Stimulated activated CD8-positive, alpha-beta memory T cell treated with anti-CD3 and anti-CD28 coated beads, Interleukin-15, amount 100 ng/mL, for 48 hours (primary cell): ENCODE measurements around the gene RAD50.
A peak's percentile ranks its signal among the peaks of the same experiment; 100 is the strongest.
"Not testable (repeated sequence)": the region's sequence is repeated elsewhere in the genome, so short reads cannot be mapped to it uniquely, and the experiment has no call there.

Experiments used
- DNase-seq, 2 donors: peaks; one replicate each; pipeline ENCODE4 v3.0.0-alpha.2; 2020; ENCODE audit warnings: low read depth in 2 of 2

The RAD50 gene

DNA sequence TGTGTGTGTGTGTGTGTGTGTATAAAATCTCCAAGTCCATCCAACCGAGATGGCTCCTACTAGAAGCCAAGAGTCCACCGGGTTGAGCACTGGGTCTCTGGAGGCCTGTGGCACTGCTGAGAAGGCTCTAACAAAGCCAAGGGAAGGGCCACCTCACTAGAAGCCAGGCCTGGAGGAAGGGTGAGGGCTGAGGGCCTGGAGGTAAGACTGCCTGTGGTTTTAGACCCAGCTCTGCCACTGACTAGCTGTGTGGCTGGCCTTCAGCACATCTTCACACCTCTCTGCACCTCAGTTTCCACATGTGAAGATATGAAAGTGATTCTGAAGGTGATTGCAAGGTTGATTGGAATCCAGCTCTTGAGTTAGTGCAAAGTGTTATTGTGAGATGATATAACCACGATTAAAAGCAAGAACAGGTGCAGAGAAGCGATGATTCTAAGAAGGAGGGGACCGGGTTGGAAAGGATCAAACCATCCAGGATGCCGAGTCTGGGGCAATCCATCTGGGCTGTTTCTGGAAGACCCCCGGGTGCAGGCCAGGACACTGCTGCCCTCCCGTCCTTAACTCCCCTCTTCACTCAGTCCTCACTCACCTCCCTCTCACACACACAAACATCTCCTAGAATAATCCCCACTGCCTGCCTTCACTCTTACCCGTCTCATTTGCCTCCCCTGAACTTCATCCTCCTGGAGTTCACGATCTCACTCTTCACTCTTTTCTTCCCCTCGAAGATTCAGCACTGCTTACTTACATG is 119.3 kb downstream of the RAD50 start:
- no peak for DNase-seq

DNA sequence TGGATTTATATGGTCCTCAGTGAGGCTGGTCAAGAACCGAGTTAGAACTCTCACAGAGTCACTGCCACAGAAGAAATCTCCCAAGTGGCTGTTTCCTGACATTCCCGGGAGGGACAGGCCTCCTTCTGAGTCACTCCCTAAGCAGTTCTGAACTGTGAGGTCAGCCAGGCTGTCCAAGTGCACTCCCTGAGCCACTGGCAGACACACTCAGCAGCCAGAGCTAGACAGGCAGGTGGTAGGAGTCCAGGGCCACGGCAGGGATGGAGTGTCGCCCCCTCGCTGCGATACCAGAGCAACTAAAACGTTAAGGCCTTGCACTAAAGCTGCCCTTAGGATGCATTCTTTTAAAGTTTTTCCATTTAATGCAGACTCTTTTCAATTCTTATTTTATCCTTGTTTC is 120.4 kb downstream of the RAD50 start:
- DNase-seq = no peak

DNA sequence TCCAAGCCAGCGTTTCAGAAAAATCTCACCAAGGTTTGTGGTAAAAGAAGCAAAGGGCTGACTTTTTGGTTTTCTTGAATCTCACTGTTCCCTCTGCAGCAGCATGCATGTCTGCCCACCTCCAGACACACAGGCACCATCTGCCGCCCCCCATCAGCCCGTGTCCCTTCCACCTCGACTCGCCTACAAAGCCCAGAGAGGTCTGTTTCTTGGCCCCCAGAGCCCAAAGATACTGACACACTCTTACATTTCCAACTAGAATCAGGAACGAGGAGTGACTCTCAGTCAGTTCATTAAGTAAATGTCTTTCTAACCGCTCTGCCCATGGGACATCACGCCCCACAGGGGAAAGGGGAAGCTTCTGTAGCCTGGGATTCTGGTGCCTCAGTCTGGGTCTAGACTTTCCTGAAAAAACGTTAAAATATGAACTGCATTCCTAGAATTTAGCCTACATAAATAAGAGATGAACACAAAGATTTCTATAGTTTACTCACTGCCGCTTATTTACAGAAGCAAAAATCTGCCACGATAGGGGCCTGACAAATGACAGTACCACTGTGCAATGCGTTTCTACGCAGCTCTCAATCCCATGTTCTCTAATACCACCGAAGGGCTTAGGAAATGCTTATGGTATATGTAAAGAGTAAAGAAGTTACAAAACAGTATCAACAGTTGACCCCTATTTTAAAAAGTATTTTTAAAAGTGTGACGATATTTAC is 121.1 kb downstream of the RAD50 start:
- DNase-seq = no peak

- no peak for DNase-seq
These were observed 122.0 kb downstream of the RAD50 start for GRCh38 chr5:132678735-132679134.

DNA sequence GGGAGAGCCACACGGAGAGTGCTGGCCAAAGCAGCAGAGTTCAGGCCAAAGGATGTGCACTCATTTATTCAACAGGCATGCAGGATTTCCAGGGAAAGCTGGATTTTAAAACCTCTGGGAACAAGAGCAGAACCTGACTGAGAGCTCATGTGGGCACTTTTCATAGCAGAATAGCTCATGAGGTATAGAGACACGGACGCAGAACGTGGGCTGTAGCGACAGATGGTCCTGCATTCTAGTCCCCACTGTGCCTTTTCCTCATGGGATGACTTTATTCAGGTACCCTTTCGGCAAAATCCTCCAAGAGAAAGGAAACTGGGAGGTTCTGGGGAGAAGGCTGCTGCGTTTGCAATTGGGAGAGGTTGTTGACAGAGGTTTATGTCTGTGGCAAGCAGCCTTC is 122.4 kb downstream of the RAD50 start:
- no peak for DNase-seq

DNA sequence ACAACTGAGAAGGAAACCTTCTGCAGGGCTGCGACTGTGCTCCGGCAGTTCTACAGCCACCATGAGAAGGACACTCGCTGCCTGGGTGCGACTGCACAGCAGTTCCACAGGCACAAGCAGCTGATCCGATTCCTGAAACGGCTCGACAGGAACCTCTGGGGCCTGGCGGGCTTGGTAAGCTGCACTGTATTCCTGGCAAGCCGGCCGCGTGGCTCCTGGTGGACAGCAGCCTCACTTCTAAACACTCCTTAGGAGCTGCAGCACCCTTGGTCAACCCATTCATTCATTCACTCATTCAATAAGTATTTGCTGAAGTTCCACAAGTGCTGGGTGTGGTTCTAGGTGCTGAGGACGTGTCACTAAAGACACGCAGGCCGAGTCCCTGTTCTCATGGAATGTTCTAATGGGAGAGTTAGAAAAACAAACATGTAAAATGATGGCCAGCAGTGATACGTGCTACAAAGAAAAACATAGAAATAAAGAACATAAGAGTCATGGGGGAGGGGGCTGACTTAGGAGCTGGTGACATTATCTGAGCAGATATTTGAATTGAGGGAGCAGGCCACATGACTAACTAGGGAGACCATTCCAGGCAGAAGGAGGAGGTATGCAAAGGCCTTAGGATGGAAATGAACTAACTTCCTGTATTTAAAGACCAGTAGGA is 123.1 kb downstream of the RAD50 start:
- DNase-seq = no peak

- no peak for DNase-seq
These were observed 124.2 kb downstream of the RAD50 start for GRCh38 chr5:132680780-132681475.

DNA sequence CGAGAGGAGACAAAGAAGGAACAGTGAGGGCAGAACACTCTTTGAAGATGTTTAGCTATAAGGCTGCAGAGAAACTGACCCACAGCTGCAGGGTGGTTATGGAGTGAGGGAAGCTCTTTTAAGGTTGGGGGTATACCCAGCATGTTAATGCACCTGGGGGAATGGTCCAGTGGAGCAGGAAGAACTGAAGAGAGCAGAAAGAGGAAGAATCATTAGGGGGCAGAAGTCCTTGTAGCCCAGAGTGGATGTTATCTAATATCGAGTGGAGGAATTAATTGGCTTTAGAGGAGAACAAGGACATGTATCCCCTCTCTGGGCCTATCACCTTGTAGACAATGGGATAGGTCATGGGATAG is 124.7 kb downstream of the RAD50 start:
- DNase-seq = no peak

GRCh38 chr5:132681983-132682382 is 125.2 kb downstream of the RAD50 start:
- no peak for DNase-seq

DNA sequence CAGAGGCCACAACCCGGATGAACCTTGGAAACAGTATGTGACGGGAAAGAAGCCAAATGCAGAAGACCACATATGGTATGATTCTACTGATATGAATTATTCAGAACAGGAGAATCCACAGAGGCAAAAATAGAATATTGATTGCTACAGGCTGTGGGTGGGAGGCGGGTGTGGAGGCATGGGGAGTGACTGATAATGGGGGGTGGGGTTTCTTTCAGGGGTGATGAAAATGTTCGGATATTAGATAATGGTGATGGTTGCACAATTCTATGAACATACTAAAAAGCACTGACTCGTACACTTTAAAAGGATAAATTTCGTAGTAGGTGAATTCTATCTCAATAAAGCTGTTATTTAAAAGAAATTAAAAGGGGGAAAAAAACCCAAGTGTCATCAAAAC is 127.7 kb downstream of the RAD50 start:
- DNase-seq = no peak

DNA sequence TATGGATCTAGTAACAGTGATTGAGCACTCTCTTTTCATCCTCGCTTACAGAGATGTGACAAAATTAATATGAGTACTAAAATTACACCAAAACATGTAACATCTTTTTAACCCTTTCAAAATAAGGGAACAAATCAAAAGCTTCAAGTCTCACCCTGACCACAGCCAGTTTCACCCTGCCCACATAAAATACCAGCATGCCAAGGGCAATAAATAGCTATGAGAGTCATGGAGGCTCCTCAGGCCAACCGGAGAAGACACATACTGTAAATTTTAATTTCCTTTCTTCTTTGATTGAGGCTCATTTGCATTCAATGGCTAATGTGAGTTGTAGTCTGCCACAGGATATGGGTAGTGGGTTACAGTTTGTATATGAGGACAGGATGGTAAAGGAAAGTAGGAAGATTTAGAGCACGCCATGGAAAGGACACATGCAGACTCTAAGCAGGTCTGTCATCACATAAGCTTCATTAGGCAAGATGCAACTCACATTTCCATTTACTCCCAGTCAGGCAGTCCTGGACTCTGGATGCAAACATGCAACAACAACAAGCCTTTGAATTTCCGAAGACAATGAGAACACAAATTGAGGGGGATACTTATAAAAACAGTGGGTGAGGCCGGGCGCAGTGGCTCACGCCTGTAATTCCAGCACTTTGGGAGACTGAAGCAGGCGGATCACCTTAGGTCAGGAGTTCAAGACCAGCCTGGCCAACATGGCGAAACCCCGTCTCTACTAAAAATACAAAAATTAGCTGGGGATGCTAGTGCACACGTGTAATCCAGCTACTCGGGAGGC is 128.3 kb downstream of the RAD50 start:
- no peak for DNase-seq

GRCh38 chr5:132686193-132686592 is 129.4 kb downstream of the RAD50 start:
- no peak for DNase-seq

DNA sequence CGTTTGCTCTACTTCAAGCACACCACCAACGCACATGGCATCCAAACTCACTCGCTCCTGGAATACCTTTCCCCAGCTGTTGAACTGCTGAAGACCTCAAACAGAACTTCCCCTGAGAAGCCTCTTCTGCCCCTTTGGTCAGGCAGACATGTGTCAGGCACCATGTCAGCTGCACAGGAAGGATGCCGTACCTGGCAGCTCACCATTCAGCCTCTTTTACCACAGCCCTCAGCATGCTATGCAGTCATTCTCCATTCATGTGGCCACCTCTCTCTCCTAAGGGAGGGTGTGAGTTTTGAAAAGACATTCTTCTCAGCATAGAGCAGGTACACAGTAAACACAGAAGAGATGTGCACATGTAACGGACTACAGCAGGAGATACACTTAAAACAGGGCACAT is 131.2 kb downstream of the RAD50 start:
- DNase-seq = peak in 1 of 2 donors; percentile 29

DNA sequence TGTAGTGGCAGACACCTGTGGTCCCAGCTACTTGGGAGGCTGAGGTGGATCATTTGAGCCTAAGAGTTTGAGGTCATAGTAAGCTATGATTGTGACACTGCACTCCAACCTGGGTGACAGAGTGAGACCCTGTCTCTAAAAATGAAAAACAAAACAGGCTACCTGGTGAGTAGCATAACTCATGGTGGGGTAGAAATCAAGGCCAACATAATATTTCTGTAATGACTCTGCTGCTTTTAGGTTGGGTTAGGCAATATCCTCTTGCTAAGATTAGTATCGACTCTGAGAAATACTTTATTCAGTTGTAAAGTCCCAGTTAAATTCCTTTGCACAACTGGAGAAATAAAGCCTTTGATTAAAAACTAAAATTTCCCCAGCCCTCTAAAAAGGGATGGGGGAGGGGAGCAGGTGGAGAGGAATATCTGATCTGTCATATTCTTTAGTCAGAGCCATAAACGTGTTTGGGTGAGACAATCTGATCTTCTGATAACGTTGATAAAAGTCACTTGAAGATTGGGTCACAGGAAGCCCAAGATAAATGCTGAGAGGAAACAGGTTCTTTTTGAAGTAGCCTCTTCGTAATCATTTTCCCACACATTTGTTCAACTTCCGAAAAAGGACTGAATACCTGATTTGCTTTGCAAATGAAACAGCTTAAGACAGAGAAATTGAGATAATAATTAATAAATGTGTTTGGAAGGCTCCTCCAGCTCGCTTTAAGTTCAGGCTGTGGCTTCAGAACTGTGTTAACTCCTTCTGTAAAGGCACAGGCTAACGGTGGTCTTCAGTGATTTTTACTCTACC is 132.0 kb downstream of the RAD50 start:
- DNase-seq = no peak

- no peak for DNase-seq
These were observed 132.7 kb downstream of the RAD50 start for GRCh38 chr5:132689513-132689912.

- no peak for DNase-seq
These were observed 133.4 kb downstream of the RAD50 start for GRCh38 chr5:132690156-132690555.

- not testable (repeated sequence) for DNase-seq
These were observed 135.2 kb downstream of the RAD50 start for GRCh38 chr5:132691755-132692631.

GRCh38 chr5:132692632-132692967 is 135.8 kb downstream of the RAD50 start:
- DNase-seq = no peak
